Muscle layer of duodenum (tissue), 2 donors: ENCODE measurements around the gene IRX1.
A peak's percentile ranks its signal among the peaks of the same experiment; 100 is the strongest.

ENCODE experiments used
- H3K27ac ChIP-seq: one replicate; pipeline ENCODE4 v1.7.0; 2013; ENCODE audit warnings: mild to moderate bottlenecking, low read length
- H3K27me3 ChIP-seq: one replicate; pipeline ENCODE4 v1.7.0; 2013; ENCODE audit warnings: low read depth, mild to moderate bottlenecking, control low read depth, low read length
- H3K36me3 ChIP-seq, 2 donors: one replicate each; pipeline ENCODE4 v1.7.0; 2013; ENCODE audit warnings: low read length in 2 of 2, control low read depth in 1 of 2, mild to moderate bottlenecking in 1 of 2; ENCODE audit not compliant: insufficient read depth in 2 of 2, control insufficient read depth in 1 of 2
- H3K4me1 ChIP-seq, 2 donors: one replicate each; pipeline ENCODE4 v1.7.0; 2013; ENCODE audit warnings: low read length in 2 of 2, mild to moderate bottlenecking in 2 of 2, control low read depth in 1 of 2, moderate library complexity in 1 of 2; ENCODE audit not compliant: insufficient read depth in 2 of 2, control insufficient read depth in 1 of 2
- H3K4me3 ChIP-seq, 2 donors: one replicate each; pipeline ENCODE4 v1.7.0; 2013; ENCODE audit warnings: low read length in 2 of 2, low read depth in 1 of 2, mild to moderate bottlenecking in 1 of 2
- H3K9me3 ChIP-seq, 2 donors: one replicate each; pipeline ENCODE4 v1.7.0; 2013; ENCODE audit warnings: low read length in 2 of 2, control low read depth in 1 of 2, mild to moderate bottlenecking in 1 of 2; ENCODE audit not compliant: control insufficient read depth in 1 of 2
- donor health status: healthy.

IRX1 gene

GRCh38 chr5:3601911-3602782 is 6.5 kb downstream of the IRX1 start:
- Histone ChIP-seq H3K27me3 (peaks cover 56% of the 10 kb centered on the region), H3K4me3 (peak overlapping the region in 1 of 2 donors; percentile 42)

DNA sequence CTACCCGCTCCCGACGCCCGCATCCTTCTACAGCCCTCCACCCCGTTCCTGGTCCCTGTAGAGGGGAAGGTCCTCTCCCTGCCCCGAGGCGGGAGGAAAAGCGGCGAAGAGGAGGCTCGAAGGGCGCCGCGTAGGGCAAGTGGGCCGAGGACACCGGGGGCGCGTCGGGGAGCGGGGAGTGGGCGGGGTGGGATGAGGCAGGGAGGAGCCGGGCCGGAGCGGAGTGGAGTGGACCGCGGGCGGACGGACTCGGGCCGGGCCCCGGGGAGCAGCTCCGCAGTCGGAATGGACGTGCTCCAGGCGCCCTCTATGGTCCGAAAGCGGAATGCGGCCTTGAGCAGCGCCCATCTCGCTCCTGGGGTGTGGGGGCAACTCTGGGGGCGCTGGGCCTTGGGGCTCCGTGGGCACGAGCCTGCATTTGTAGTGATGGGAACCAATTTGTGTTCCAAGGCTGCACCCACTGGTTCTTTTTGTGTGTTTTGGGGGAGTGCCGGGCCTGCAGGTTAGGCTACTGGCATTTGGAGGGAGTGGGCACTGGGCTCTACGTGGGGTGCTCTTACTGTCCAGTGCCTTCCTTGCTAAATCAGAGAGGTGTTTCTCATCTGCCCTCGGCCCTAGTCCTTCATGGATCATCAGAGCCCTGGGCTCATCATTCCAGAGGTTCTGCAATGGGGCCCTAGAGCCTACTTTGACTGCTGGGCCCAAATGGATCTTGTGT is 7.3 kb downstream of the IRX1 start:
- H3K27me3 ChIP-seq: peaks cover 50% of the 10 kb centered on the region
- H3K4me1 ChIP-seq: peaks cover 0 to 30% of the 10 kb centered on the region in 2 donors
- peak overlapping the region in 1 of 2 donors; percentile 42 for H3K4me3 ChIP-seq
- no peaks in the 10 kb centered on the region for H3K36me3 ChIP-seq
- H3K27ac ChIP-seq: no peak overlapping the region
- no peaks in the 10 kb centered on the region for H3K9me3 ChIP-seq

More at GRCh38 chr5:3601911-3602782, 6.5 kb downstream of the IRX1 start:
- H3K9me3 ChIP-seq: no peaks in the 10 kb centered on the region
- H3K36me3 ChIP-seq: no peaks in the 10 kb centered on the region
- peaks cover 0 to 30% of the 10 kb centered on the region in 2 donors for H3K4me1 ChIP-seq
- H3K27ac ChIP-seq: no peak overlapping the region

DNA sequence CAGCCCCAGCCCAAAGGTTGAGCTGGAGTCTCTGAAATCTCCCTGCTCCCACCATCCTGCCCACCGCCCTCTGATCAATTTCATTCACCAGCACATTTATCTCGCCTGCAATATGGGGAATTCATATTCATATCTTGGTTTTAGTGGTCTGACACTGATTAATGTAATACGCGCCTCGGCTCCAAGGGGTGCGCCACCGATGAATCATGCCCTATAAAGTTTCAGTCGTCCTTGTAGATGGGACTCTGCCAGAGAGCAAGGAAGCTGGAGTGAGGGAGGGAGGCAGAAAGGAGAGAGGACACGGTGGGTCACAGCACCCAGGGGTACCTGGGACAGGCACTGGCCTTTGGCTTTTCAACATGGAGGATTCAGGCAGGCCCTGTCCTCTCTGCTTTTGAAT is 8.9 kb downstream of the IRX1 start:
- Histone ChIP-seq H3K36me3 (no peaks in the 10 kb centered on the region), H3K9me3 (no peaks in the 10 kb centered on the region), H3K27me3 (peaks cover 39% of the 10 kb centered on the region), H3K4me1 (peaks cover 0 to 28% of the 10 kb centered on the region in 2 donors), H3K4me3 (no peak overlapping the region), H3K27ac (no peak overlapping the region)

DNA sequence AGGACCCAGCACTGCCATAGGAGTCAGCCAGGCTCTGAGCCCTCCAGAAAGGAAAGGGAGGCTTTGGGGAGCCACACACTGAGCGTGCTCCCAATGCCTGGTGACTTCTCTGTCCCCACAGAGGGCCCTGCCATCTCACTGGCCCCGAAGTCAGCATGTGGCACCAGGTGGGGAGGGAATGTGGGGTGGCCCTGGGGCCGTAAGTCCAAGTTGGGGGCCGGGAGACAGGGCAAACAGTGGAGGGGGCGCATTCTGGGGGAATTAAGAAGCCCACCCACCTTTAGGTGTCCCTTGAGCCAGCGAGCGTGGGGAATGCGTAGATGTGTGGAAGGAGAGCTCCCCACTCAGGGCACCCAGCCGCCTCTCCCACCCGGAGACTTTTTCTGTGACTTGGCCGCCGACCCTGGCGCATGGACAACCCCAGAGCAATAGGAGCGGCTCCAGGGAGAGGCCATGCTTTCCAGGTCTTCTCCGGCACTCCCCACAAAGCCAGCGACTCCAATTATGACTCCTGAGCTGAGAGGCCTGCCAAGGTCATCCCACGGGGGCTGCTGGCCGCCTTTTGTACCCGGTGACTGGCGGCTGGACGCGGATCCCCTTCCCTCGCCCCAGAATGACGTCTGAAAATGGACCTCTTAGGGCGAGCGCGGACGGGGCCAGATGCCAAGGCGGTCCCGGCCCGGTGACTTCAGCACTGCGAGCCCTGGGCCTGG is 9.8 kb downstream of the IRX1 start:
- peaks cover 32% of the 10 kb centered on the region for H3K27me3 ChIP-seq
- H3K9me3 ChIP-seq: no peaks in the 10 kb centered on the region
- H3K36me3 ChIP-seq: no peaks in the 10 kb centered on the region
- H3K4me1 ChIP-seq: peaks cover 0 to 19% of the 10 kb centered on the region in 2 donors
- no peak overlapping the region for H3K27ac ChIP-seq
- H3K4me3 ChIP-seq: no peak overlapping the region

GRCh38 chr5:3606121-3606831 is 10.6 kb downstream of the IRX1 start:
- Histone ChIP-seq H3K9me3 (no peaks in the 10 kb centered on the region), H3K27me3 (peaks cover 27% of the 10 kb centered on the region), H3K36me3 (no peaks in the 10 kb centered on the region), H3K4me3 (no peak overlapping the region), H3K27ac (no peak overlapping the region), H3K4me1 (peaks cover 0 to 16% of the 10 kb centered on the region in 2 donors)

- Histone ChIP-seq H3K9me3 (no peaks in the 10 kb centered on the region), H3K27me3 (peaks cover 16% of the 10 kb centered on the region), H3K4me1 (peaks cover 0 to 6% of the 10 kb centered on the region in 2 donors), H3K27ac (no peak overlapping the region), H3K36me3 (no peaks in the 10 kb centered on the region), H3K4me3 (no peak overlapping the region)
Measured at GRCh38 chr5:3607541-3608181, 12.0 kb downstream of the IRX1 start.

DNA sequence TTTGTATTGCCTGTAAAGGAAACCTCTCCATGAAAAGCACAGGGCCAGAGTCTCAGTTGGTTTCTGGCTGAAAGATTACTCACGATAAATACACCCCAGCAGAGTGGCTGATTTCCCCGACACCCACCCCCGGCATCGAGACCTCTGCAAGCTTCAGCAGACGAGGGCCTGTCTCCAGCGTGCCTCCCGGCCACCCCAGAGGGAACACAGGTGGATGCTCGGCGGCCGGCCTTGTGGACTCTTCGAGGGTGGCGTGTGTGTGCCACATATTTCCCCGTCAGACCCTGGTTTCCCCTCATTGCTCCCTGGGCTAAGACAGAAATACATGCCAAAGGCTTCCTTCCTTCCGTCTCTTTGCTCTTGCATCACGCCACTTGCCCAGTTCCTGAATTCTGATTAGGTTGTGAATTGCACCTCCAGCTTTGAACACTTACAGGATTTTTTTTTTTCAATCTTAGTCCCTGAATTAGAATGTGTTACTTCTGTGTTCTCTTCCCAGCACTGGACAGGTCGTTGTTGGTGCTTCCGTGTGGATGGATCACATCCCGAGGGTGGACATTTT is 13.6 kb downstream of the IRX1 start:
- H3K4me3 ChIP-seq: no peak overlapping the region
- no peaks in the 10 kb centered on the region for H3K9me3 ChIP-seq
- H3K27ac ChIP-seq: no peak overlapping the region
- H3K27me3 ChIP-seq: peaks cover 6% of the 10 kb centered on the region
- H3K4me1 ChIP-seq: peaks cover 0 to 4% of the 10 kb centered on the region in 2 donors
- no peaks in the 10 kb centered on the region for H3K36me3 ChIP-seq

GRCh38 chr5:3612591-3613042 is 17.0 kb downstream of the IRX1 start:
- Histone ChIP-seq H3K4me1 (no peaks in the 10 kb centered on the region), H3K4me3 (no peak overlapping the region), H3K9me3 (no peaks in the 10 kb centered on the region), H3K36me3 (no peaks in the 10 kb centered on the region), H3K27me3 (peaks cover 3% of the 10 kb centered on the region), H3K27ac (no peak overlapping the region)

DNA sequence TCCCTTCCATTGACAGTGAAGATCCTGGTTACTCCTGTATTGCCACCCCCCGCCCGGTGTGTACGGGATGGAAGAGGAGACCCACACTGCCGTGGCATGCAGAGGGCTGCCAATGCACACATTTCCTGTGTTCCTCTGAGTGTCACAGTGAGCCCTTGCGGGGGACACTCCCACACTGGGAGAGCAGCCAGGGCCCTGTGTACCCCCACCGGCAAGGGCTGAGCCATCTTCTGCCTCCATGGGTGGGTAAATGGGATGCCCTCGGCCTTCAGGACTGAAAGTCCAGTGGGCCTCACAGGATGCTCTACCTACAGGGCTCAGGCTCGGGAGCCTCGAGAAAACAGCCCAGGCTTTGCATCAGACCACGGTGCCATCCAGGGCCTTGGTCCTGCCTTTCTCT is 18.1 kb downstream of the IRX1 start:
- Histone ChIP-seq H3K9me3 (no peaks in the 10 kb centered on the region), H3K4me3 (no peak overlapping the region), H3K4me1 (no peaks in the 10 kb centered on the region), H3K27ac (no peak overlapping the region), H3K27me3 (no peaks in the 10 kb centered on the region), H3K36me3 (no peaks in the 10 kb centered on the region)

GRCh38 chr5:3615217-3615616 is 19.6 kb downstream of the IRX1 start:
- Histone ChIP-seq H3K4me1 (no peaks in the 10 kb centered on the region), H3K27me3 (no peaks in the 10 kb centered on the region), H3K27ac (no peak overlapping the region)

More at GRCh38 chr5:3615217-3615616, 19.6 kb downstream of the IRX1 start:
- no peak overlapping the region for H3K4me3 ChIP-seq
- H3K36me3 ChIP-seq: no peaks in the 10 kb centered on the region
- no peaks in the 10 kb centered on the region for H3K9me3 ChIP-seq
